Omental fat pad (tissue), 4 donors: ENCODE data around the gene LAPTM5. TPM values are rescaled to one million over a fixed set of nuclear protein-coding genes. Genes with fewer than 3 reads are reported as not detected.

Experiments used
- ATAC-seq: fragments of 150-250 bp; one replicate; pipeline ENCODE4 v1.9.1; 2016; ENCODE audit warnings: mild to moderate bottlenecking, moderate library complexity; ENCODE audit not compliant: low FRiP score
- DNase-seq: peaks from one replicate; pipeline ENCODE4 v3.0.0-alpha.2; 2019; ENCODE audit warnings: low spot score
- total RNA-seq, 4 donors: library from RNA; depleted of rRNA; stranded (reverse); fragments of >200 nt; gene quantifications; one replicate each; pipeline ENCODE4 v1.1.0, GENCODE V29; 2016
- TF ChIP-seq, protein P1 (sequence below), 3 donors: fragments of 450-650 bp; IDR thresholded peaks; one replicate each; pipeline ENCODE4 v1.5.1; 2016 to 2017; ENCODE audit warnings: antibody characterized with exemption in 3 of 3, mild to moderate bottlenecking in 3 of 3, moderate library complexity in 2 of 3

The LAPTM5 gene
- total RNA-seq, 4 donors from 2014 or later = 87.4 to 327 (median 154) TPM

DNA sequence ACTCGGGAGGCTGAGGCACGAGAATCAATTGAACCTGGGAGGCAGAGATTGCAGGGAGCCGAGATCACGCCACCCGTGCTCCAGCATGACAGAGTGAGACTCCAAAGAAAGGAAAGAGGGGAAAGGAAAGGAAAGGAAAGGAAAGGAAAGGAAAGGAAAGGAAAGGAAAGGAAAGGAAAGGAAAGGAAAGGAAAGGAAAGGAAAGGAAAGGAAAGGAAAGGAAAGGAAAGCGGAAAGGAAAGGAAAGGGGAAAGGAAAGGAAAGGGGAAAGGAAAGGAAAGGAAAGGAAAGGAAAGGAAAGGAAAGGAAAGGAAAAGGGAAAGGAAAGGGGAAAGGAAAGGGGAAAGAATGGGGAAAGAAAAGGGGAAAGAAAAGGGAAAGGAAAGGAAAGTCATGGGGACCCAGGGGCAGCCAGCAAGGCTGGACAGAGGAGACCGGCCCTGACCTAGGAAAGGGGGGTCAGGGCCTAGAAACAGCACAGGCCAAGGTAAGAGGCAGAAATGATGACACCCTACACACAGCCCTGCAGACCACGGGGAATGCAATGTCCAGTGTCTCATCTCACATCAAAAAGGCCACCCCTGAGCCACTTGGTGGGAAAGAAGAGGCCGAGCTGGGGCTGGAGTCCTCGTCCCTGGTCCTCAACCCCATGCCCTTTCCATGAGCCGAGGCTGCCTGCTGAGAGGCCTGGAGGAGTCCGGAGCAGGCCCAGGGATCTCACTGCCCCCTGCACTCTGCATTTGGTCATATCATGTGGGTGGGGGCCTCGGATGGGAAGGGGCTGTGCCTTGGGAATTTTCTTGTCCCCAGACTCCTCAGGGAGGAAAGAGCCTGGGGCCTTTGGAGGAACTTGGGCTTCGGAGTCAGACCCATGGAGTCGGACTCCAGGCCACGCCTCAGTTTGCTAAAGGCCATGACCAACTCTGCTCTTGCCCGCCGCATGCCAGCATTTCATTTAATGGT lies 18.8 kb upstream of the LAPTM5 start:
- TF ChIP-seq, protein P1, sequence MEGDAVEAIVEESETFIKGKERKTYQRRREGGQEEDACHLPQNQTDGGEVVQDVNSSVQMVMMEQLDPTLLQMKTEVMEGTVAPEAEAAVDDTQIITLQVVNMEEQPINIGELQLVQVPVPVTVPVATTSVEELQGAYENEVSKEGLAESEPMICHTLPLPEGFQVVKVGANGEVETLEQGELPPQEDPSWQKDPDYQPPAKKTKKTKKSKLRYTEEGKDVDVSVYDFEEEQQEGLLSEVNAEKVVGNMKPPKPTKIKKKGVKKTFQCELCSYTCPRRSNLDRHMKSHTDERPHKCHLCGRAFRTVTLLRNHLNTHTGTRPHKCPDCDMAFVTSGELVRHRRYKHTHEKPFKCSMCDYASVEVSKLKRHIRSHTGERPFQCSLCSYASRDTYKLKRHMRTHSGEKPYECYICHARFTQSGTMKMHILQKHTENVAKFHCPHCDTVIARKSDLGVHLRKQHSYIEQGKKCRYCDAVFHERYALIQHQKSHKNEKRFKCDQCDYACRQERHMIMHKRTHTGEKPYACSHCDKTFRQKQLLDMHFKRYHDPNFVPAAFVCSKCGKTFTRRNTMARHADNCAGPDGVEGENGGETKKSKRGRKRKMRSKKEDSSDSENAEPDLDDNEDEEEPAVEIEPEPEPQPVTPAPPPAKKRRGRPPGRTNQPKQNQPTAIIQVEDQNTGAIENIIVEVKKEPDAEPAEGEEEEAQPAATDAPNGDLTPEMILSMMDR (IDR thresholded peaks at IDR 0.05) = no peak
- no peak for ATAC-seq
- DNase-seq = no peak

DNA sequence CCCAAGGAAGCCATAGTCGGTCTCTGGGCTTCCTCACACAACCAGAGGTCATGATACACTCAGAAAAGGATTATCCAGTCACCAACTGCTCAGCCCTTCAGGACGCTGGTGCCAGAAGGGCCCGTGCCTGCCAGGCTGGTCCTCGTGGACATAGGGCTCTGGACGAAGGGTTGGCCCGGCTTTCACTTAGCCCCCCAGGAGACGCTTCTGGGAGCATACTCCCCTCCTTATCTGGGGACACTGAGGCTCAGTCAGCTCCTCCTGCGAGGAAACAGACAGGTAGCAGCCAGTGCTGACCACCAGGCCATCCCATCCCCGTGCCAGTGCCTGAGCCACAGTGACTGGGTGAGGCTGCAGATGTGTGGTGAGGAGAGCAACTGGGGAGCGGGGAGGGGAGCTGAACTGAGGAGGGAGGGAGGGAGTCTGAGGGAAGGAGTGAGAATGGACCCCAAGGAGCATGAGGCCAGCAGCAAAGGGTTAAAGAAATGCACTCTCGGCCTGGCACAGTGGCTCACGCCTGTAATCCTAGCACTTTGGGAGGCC lies 17.9 kb upstream of the LAPTM5 start:
- no peak for DNase-seq
- TF ChIP-seq, protein P1 (IDR thresholded peaks at IDR 0.05) = no peak
- no peak for ATAC-seq

DNA sequence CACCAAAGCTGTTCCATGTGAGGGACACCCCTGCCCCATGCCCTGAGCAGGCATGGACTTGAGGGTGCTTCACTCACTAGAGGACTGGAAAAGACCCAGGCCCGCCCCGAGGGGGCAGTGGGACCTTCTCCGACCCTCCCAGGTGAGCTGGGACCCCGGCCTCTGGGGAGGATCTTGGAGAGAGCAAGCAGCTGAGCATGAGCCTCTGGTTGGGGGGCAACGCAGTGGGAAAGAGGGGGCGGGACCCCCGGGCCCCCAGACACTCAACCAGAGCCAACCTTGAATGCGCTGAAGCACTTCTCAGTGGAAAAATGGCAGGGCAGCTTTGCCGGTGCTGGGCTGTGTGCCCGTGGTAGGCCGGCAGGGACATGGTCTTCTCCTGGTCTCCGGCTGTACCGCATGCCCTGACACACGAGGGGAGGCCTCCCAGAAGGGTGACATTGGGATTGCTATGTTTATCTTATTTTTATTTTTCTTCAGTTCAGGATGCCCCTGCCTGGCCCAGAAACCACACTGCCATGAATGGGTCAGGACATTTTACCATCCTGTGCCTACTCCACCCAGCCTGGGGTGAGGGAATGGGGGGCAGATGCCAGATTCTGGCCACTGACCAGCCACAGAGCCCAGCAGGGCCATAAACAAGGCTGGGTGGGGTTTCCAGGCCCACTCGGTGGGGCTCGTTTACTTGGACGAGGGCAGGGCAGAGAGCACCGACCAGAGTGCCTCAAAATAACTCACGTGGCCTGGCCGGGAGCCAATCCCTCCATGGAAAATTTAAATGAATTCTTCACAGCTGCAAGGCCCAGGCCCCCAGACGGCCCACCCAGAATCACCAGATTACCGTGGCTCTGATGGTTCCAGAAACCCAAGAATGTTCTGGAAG lies 17.2 kb upstream of the LAPTM5 start:
- TF ChIP-seq, protein P1 (IDR thresholded peaks at IDR 0.05) = no peak
- ATAC-seq (no peak), DNase-seq (no peak)

DNA sequence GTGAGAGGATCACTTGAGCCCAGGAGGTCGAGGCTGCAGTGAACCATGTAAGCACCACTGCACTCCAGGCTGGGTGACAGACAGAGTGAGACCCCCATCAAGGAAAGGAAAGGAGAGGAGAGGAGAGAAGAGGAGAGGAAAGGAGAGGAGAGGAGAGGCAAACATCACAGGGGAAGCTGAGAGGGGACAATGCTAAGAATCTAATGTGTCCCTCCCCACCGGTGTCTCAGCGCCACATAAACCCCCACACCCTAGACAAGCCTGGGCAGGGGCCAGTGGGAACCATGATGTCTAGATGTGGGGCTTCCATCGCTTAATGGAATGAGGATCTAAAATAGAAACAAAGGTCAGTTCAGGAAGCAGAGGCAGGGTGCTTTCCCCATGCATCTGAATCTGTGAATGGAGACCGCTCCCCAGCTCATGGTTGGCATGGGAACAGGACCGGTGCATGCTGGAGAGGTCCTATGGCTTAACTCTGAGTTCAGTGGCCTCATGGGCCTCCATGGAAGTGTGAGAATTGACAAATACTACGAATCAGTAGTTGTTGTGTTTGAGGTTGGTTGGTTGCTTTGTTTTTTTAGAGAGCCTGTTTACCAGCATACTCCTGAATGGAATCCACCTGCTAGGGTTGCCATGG lies 16.3 kb upstream of the LAPTM5 start:
- ATAC-seq = no peak
- no peak for DNase-seq

DNA sequence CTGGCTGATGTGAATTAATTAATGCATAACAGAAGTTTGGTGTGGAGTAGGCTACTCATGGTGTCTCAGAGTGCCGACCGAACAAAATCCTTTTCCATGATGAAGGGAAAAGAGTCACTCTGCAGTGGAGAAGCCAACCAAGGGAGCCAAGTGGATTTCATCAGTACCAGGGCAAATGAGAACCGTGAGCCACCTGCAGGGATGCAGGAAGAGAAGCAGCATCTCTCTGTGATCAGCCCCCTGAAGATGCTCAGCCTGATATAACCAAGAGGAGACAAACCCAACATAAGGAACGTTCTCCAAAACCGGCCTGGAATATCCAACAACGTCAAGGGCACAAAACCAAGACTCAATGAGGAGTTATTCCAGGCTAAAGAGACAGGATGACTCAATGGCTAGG lies 13.4 kb upstream of the LAPTM5 start:
- no peak for DNase-seq
- no peak for ATAC-seq
- TF ChIP-seq, protein P1 (IDR thresholded peaks at IDR 0.05) = no peak

More for the DNA sequence above, 16.3 kb upstream of the LAPTM5 start:
- TF ChIP-seq, protein P1 (IDR thresholded peaks at IDR 0.05) = no peak

DNA sequence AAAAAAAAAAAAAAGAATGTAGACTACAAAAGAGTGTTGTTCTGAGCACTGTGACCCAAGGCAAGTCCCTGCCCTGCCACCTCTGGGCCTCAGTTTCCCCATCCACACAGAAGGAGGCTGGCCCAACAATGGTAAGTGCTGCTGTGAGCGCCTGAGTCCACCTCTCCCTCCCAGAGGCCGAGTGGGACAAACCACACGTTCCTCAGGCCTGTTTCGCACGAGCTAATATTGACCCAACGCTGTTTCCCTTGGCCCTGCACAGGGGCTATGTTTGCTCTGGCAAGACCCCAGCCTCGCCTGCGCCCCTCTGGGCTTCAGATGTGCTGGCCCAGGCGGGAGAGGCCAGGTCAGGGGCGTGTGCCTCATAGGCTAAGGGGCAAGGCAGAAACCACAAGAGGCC lies 12.6 kb upstream of the LAPTM5 start:
- ATAC-seq = no peak
- TF ChIP-seq, protein P1 (IDR thresholded peaks at IDR 0.05) = no peak
- no peak for DNase-seq
